Measurements from ENCODE around the gene SNED1.

The SNED1 gene

DNA sequence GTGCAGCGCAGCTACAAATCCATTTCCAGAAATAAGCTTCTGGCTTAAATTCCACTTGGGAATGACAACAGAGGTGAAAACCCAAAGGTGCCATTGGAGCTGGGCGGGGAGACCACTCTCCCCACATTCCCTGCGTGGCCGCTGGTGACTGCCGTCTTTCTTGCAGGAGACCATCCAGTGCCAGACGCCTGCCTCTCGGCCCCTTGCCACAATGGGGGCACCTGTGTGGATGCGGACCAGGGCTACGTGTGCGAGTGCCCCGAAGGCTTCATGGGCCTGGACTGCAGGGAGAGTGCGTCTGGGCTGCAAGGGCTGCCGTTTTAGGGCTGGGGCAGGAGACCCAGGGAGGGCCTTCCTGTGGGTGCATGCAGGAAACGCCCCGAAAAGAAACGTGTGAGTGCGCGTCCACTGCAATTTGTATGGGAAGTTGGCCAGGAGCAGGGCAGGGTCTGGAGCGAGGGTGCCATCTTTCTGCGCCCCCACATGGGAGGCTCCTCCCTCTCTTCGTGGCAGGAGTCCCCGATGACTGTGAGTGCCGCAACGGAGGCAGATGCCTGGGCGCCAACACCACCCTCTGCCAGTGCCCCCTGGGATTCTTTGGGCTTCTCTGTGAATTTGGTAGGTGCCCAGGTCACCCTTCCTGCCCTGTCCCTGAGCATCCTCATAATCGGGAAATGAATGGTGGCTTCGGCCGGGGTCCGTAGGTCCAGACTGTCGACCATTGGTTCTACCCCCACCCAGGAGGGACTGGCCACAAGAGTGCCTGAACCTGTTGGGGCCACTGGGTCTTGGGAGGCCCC is 49.9 kb downstream of the SNED1 start:
- no peak for DNase-seq (ENCODE audit: low read depth)

DNA sequence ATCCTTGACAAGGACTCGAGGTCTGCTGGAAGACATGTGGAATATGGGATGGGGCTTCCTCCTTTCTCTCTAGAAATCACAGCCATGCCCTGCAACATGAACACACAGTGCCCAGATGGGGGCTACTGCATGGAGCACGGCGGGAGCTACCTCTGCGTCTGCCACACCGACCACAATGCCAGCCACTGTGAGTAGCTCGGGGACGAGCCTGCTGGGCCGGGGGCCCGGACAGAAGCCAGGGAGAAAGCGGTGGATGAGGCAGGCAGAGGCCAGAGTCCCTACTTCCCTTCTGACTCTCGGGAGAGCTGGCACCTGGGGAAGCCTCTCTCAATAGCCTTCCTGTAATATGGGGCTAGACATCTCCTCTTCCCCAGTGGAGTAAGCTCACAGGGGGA is 50.5 kb downstream of the SNED1 start:
- no peak for DNase-seq (ENCODE audit: low read depth)

DNA sequence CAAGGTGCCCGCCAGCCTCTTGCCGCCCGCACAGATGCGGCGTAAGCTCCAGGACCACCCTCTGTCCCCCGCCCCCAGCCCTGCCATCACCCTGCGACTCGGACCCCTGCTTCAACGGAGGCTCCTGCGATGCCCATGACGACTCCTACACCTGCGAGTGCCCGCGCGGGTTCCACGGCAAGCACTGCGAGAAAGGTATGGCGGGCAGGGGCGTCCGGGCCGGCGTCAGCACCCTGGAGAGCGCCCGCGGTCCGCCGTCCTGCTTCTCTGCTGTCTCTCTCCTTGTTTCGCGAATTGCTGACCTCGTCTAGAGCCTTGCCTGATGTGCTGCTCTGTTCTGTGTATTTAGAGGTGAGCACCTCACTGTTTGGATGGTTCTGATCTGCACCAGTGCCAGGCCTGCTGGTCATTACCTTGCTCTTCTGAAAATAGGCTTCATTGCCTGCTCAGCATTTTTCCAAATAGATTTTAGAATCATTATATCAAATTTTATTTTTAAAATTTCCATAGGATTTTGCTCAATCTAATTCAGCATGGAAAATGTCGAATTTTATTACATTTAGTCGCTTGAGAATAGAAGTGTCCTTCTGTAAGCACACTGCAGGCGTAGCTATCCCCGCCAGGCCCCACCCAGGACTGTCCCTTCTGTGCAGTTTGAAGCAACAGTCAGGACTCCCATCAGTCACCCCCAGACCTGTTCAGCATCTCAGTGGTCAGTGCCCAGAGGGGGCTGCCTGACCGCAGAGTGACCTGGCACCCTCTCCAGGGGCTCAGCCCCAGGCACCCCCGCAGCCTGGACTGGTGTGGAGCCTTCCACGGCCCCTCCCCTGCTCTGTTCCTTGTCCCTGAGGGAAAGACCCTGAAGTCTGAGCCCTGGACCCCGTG is 51.6 kb downstream of the SNED1 start:
- DNase-seq (ENCODE audit: low read depth), result no peak

DNA sequence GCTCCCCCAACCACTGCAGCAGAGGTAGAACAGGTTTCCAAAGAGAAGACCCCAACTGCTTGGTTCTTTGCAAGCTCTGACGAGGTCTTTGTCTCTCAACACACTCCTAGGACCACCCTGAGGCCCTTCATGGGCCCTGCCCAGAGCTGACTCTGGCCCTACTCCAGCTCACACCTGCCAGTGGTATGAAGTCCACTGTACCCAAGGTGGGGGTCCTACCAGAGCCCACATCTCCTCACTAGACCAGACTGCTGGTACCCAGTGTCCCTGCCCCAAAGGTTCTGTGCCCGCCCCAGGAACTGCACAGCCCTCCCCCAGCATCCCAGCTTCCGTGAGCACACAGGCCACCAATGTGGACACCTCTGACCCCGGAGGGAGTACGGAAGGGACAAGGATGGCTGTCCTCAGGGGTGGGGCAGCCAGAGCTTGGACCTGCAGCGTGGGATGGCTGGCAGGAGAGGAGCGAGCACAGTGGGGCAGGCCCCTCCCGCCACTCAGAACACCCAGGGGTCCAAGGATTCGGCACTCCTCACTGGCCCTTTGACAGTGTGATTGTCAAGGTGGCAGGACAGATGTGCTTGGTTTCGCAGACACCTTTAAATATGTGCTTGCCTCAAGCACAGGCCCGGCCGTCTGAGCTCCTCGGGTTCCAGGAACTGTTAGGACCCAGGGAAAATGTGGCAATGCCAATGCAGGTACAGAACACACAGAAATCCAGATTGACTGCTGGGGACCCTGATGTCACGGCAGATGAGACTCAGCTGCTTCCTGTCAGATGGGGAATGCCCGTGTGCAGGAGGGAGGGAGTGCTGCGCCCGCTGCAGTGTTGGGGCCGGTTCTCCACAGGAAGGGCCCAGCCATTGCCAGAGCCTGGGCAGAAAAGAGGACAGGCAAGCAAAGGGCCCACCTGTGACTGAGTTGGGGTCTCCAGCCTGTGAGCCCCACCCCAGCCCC is 52.5 kb downstream of the SNED1 start:
- no peak for DNase-seq (ENCODE audit: low read depth)

DNA sequence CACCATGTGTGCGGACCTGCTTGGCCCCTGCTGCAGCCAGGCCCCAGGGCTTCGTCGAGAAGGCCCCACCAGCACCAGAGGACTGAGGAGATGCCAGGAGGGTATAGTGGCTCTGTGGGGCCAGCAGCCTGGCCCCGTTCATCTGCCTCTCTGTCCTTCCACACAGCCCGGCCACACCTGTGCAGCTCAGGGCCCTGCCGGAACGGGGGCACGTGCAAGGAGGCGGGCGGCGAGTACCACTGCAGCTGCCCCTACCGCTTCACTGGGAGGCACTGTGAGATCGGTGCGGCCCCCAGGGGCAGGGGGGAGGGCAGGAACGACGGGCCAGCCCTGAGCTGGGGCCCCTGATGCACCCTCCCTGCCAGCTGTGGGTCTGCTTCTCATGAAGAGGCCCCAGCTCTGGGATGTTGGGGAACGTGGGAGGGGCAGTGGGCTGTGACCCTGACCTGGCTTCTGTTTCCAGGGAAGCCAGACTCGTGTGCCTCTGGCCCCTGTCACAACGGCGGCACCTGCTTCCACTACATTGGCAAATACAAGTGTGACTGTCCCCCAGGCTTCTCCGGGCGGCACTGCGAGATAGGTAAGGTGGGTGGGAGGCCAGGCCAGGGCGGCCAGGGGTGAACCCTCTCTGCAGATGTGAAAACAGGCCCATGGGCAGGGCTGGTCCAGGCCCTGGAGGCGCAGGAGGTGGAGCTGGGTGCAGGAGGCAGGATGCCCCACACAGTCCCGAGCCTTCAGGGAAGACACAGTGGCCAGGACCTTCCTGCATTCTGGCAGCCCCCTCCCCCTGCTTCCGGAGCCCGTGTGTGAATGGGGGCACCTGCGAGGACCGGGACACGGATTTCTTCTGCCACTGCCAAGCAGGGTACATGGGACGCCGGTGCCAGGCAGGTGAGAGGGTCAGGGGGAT is 53.4 kb downstream of the SNED1 start:
- no peak for DNase-seq (ENCODE audit: low read depth)

GRCh38 chr2:241052677-241053360 is 54.4 kb downstream of the SNED1 start:
- no peak for DNase-seq (ENCODE audit: low read depth)

DNA sequence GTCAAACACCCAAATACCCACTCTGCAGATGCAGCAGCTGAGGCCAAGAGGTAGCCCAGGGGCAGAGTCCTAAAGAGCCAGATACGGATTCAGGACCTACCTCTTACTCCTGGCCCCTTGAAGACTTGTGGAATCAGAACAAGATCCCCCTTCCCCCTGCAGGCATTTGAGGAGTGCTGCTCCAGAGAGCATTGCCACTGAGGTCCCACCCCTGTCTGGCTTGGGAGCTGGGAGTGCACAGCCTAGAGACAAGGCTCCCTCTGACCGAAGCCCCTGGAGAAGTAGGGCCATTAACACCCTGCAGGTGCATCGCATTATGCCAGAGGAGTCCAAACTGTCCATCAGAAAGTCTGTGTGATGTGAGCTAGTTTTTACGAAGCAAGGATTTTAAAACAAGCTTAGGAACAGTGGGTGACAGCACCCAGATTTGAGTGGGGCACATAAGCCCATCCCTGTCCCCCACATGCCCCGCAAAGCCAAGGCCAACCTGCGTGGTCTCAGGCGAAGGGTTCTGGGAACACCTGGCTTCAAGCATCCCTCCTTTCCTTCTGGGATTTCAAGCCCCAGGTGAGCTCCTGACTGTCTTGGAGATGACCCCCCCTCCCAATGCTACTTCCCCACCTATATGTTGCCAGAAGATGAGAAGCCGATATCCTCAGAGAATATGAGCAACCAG is 55.3 kb downstream of the SNED1 start:
- DNase-seq (ENCODE audit: low read depth), result no peak

- DNase-seq (ENCODE audit: low read depth), result no peak
Observed at GRCh38 chr2:241061275-241061674, 62.9 kb downstream of the SNED1 start.

- no peak for DNase-seq (ENCODE audit: low read depth)
Observed at GRCh38 chr2:241062389-241063092, 64.1 kb downstream of the SNED1 start.

DNA sequence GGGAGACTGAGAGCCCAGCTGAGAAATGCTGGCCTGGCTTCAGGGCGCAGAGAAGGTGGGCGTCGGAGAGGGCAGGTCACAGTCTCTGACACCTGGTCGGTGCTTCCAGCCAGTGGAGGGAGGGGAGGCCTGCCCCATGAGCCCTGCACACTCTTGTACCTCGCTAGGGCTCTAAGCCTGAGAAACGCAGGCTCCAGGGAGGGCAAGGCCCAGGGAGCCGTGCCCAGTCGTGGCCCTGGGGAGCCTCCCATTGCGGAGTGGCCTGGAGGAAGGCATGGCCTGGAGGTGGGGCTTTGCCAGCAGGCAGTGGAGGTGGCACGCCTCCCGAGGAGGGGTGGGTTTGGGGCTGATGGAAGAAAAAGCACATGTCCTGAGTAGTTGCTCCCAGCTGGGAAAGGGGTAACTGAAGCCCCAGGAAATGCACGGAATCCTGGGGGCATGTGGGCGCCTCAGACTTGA is 64.7 kb downstream of the SNED1 start:
- no peak for DNase-seq (ENCODE audit: low read depth)

DNA sequence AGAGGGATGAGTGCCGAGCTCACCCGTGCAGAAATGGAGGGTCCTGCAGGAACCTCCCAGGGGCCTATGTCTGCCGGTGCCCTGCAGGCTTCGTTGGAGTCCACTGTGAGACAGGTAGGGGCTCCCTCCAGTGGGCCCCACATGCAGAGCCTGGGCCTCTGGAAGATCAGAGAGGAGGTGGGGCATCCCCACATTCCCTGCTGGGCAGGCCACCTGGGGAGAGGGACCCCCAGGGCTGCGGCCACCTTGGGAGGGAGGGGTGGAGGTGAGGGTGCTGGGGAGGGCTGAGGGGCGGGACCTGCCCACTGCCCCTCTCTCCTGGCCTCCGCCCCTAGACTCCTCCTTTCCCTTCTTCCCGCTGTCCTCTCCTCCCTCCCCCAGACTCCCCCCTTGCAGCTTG is 65.2 kb downstream of the SNED1 start:
- DNase-seq (ENCODE audit: low read depth), result no peak

GRCh38 chr2:241064008-241064801 is 65.8 kb downstream of the SNED1 start:
- DNase-seq (ENCODE audit: low read depth), result no peak

GRCh38 chr2:241064802-241065354 is 66.5 kb downstream of the SNED1 start:
- DNase-seq (ENCODE audit: low read depth), result no peak

- no peak for DNase-seq (ENCODE audit: low read depth)
Observed at GRCh38 chr2:241065355-241065803, 67.0 kb downstream of the SNED1 start.

GRCh38 chr2:241066171-241066892 is 67.9 kb downstream of the SNED1 start:
- no peak for DNase-seq (ENCODE audit: low read depth)

DNA sequence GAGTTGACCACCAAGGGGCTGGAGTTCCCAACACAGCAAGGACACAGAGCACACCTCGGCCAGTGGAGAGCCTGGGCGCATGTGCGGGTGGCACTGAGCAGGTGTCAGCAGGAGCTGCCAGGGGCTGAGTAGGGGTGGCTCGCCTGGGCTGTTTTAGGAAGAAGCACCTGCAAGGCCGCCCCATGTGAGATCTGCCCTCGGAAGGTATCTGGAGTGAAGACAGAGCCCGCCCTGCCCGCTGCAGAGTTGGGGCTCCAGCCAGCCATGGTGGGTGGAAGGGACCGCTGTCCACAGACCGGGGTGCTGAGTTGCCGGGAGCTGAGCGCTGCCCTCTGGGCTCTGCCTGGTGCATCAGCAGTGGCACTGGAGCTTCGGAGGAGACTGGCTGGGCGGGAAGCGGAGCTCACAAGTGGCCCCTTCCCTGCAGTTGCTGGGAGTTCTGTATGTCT is 68.5 kb downstream of the SNED1 start:
- DNase-seq (ENCODE audit: low read depth), result no peak

GRCh38 chr2:241067501-241068135 is 69.2 kb downstream of the SNED1 start:
- no peak for DNase-seq (ENCODE audit: low read depth)
